T-helper 22 cell (primary cell): ENCODE data around the gene PTK7.
"Not testable (repeated sequence)": the region's sequence is repeated elsewhere in the genome, so short reads cannot be mapped to it uniquely, and the experiment has no call there.

Experiments used
- DNase-seq: peaks from one replicate; pipeline ENCODE4 v3.0.0-alpha.2; 2020; ENCODE audit warnings: low read depth

The PTK7 gene

DNA sequence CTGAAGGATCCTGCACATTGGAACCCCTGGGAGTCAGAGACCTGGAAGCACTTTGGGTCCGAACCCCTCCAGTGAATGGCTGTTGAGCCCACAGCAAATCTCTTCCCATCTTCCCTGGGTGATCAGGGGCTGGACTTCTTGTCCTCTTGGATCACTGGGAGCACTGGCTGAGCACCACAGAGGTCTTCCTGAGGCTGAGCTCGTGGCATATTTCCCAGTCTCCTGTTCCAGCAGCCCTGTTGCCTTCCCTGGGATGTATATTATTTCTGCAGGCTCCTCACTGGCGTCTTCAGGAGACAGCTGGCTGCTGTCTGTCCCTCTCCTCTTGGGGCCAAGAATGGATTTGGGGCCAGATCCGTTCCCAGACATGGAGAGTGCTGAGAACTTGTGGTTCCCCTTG is 43.4 kb downstream of the PTK7 start:
- no peak for DNase-seq

- DNase-seq = no peak
Measured at GRCh38 chr6:43120101-43120763, 44.1 kb downstream of the PTK7 start.

GRCh38 chr6:43120944-43121913 is 45.1 kb downstream of the PTK7 start:
- DNase-seq = no peak

GRCh38 chr6:43122146-43122545 is 46.0 kb downstream of the PTK7 start:
- no peak for DNase-seq

DNA sequence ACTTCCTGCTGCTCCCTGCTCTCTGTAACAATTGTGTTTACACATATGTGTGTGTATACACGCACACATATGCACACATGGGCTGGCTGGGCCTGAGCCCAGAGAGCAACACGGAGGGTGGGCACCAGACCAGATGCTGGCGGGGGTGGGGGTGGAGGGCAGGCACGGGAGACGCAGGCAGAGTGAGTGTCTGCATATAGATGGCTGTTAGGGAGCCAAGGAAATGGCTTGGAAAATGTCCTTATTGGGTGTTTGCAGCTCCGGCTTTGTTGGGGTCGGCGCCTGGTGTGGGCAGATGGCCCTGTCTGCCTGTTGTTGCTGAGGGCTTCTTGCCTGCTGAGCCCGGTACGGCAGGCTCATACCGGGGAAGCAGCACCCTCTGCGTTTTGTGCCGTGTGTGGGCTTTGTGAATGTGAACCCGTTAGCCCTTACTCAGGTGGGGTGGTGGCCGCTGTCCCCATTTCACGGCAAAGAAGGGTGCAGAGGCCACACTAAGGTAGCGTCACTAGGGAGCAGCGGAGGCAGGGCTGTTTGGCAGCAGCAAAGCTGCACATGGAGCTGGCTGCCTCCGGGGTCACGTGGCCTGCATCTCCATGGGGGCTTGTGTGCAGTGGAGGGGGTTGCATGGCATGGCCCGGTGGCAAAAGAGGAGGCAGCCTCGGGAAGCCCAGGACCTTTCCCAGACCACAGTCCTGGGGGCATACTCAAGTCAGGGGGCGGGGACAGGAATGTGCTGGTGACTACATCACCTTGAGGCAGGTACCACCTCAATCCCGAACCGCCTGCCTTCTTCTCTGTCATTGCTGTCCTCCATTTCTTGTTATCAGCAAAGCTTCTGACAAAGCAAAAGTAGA is 47.6 kb downstream of the PTK7 start:
- no peak for DNase-seq

DNA sequence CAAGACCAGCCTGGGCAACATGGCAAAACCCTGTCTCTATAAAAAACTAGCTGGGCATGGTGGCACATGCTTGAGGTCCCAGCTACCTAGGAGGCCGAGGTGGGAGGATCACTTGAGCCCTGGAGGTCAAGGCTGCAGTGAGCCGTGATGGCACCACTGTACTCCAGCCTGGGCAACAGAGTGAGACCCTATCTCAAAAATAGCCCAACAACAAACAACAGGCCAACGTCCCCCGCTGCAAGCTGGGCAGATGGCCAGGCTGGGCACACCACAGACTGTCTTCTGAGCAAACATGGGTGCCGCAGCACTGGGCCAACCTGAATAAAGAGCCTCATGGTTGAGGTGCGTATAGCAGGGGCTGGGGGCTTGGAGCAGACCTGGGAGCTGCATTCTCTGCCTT is 48.4 kb downstream of the PTK7 start:
- DNase-seq = no peak

GRCh38 chr6:43125119-43125518 is 49.0 kb downstream of the PTK7 start:
- DNase-seq = no peak

- no peak for DNase-seq
Measured at GRCh38 chr6:43125555-43125954, 49.4 kb downstream of the PTK7 start.

DNA sequence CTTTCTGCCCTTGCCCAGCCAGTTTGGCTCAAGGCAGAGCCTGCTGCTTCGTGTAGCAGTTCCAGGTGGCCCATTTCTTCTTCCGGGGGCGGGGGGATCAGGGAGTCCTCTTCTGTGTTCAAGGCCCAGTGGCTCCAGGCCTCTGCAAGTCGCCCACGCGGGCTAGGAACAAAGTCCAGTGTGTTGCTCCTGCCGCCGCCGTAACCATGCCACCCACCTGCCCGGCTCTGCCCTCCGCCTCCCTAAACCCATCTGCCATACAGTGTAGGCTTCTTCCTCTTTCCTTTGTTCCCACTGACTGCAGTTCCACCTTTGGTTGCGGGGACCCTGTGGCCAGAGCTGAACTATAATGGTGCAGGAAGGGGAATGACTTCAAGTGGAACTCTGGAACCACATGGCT is 51.1 kb downstream of the PTK7 start:
- no peak for DNase-seq

GRCh38 chr6:43127877-43128276 is 51.8 kb downstream of the PTK7 start:
- DNase-seq = no peak

DNA sequence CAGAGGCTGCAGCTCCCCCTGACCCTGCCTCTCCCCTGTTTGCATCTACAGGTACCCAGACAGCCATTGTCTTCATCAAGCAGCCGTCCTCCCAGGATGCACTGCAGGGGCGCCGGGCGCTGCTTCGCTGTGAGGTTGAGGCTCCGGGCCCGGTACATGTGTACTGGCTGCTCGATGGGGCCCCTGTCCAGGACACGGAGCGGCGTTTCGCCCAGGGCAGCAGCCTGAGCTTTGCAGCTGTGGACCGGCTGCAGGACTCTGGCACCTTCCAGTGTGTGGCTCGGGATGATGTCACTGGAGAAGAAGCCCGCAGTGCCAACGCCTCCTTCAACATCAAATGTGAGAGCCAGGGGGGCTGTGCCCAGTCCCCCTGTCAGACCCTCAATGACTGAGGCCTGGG is 52.8 kb downstream of the PTK7 start:
- DNase-seq = no peak

GRCh38 chr6:43129434-43130194 is 53.5 kb downstream of the PTK7 start:
- no peak for DNase-seq

GRCh38 chr6:43130429-43130828 is 54.3 kb downstream of the PTK7 start:
- DNase-seq = no peak

- DNase-seq = not testable (repeated sequence)
Measured at GRCh38 chr6:43131379-43131778, 55.3 kb downstream of the PTK7 start.

- no peak for DNase-seq
Measured at GRCh38 chr6:43138267-43138666, 62.2 kb downstream of the PTK7 start.

DNA sequence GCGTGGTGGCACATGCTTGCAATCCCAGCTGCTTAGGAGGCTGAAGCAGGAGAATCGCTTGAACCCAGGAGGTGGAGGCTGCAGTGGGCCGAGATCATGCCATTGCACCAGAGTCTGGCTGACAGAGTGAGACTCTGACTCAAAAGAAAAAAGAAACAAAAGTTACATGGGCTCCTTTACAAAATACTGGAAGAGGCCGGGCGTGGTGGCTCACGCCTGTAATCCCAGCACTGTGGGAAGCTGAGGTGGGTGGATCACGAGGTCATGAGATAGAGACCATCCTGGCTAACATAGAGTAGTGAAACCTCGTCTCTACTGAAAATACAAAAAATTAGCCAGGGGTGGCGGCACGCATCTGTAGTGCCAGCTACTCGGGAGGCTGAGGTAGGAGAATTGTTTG is 63.9 kb downstream of the PTK7 start:
- not testable (repeated sequence) for DNase-seq

- DNase-seq = no peak
Measured at GRCh38 chr6:43141644-43142043, 65.5 kb downstream of the PTK7 start.

- DNase-seq = no peak
Measured at GRCh38 chr6:43142101-43142500, 66.0 kb downstream of the PTK7 start.

DNA sequence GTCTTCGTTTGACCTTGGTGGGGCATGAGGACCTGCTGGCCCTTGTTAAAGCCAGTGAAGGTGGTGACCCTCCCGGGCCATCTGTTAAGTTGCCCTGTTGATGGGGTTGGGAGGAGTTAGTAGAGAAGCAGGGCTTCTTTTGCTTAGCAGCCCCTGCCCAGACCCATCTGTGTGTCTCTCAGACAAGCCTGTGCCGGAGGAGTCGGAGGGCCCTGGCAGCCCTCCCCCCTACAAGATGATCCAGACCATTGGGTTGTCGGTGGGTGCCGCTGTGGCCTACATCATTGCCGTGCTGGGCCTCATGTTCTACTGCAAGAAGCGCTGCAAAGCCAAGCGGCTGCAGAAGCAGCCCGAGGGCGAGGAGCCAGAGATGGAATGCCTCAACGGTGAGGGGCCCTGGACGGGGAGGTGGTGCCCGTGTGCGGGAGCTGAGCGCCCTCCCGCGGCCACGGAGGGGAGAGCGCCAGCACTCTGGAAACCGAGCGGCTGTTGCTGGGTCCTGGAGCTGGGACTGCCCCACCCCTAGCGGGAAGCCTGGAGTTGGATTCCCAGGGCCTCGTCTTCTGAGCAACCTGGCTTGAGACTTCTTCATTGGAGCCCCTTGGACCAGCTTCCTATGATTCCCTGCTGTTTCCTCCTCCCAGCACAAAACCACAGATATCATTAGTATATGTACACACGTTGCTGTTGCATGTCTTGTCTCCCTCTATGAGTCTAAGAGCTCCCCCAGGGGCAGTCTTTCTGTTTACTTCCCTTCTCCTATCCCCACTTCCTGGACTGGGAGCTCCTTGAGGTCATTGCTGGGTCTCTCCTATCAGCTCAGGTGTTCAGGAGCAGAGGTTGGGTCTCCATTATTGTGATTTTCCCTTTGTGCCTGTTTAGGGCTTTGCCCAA is 67.4 kb downstream of the PTK7 start:
- peak; percentile 16 for DNase-seq

- no peak for DNase-seq
Measured at GRCh38 chr6:43144879-43145278, 68.8 kb downstream of the PTK7 start.

GRCh38 chr6:43146261-43146660 is 70.1 kb downstream of the PTK7 start:
- DNase-seq = no peak
